T-helper 2 cell treated with Interferon-gamma antibody and Interleukin-4, amounts not matched to agents 100 ng/mL and 5 ng/mL, for 36 hours (primary cell): ENCODE results near the gene KCNG4. TPM values are rescaled to one million over a fixed set of nuclear protein-coding genes. Genes with fewer than 3 reads are reported as not detected.
"Not testable (repeated sequence)": the region's sequence is repeated elsewhere in the genome, so short reads cannot be mapped to it uniquely, and the experiment has no call there.

Source experiments
- intact Hi-C: fragments of 100-400 bp; cut with micrococcal nuclease; formaldehyde crosslinking; loops from one replicate; pipeline ENCODE4 v1.15.1; 2023
- total RNA-seq: library from RNA; stranded (reverse); gene quantifications from 2 replicates; pipeline ENCODE4 v1.2.3, GENCODE V29; 2022

The KCNG4 gene
- total RNA-seq, 1 donor from 2014 or later: not detected

DNA sequence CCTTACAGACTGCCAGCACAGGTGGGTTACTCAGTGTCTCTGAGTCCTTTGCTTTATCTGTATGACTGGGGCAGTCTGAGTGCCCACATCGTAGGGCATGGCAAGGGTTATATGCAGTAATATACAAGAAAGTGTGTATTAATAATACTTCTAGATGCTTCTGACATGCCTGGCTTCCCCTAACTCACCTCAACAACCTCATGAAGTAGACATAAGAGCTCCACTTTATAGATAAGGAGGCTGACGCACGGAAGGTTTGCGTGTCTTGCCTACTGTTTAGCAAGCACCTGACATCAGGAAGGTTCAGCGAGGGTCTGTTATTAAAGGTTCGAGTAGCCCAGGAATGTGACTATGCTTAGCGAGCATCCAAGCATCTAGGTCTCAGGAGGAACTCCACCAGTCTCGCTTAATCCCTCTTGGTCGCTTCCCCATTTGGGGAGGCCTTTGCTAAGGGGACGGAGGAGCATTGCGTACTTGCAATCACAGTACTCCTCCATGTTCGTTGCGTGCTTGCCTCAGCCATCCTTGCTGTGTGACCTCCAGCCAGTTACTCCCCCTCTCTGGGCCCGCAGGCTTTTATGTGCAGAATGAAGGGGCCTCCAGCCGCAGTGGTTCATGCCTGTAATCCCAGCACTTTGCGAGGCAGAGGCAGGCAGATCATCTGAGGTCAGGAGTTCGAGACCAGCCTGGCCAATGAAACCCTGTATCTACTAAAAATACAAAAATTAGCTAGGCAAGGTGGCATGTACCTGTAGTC, 1.6 kb downstream of the KCNG4 start:
- intact Hi-C loops: no loop called here

DNA sequence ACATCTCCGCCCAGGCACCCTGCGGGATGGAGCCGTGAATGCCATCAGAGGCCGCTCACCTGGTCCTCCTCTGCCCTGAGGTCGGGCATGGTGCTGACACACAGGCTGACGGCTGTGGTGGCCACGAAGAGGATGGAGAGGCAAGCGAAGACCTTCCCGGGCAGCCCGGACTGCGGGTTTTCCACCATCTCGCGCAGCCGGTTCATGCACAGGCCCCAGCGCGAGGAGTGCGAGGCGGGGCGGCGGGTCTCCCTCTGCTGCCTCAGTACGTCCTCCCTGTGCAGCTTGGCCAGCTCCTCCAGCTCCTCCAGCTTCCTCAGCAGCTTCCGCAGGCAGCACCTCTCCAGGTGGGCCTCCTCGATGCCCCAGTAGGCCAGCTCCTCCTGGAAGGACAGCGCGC, 3.1 kb downstream of the KCNG4 start:
- intact Hi-C loops: no loop called here

DNA sequence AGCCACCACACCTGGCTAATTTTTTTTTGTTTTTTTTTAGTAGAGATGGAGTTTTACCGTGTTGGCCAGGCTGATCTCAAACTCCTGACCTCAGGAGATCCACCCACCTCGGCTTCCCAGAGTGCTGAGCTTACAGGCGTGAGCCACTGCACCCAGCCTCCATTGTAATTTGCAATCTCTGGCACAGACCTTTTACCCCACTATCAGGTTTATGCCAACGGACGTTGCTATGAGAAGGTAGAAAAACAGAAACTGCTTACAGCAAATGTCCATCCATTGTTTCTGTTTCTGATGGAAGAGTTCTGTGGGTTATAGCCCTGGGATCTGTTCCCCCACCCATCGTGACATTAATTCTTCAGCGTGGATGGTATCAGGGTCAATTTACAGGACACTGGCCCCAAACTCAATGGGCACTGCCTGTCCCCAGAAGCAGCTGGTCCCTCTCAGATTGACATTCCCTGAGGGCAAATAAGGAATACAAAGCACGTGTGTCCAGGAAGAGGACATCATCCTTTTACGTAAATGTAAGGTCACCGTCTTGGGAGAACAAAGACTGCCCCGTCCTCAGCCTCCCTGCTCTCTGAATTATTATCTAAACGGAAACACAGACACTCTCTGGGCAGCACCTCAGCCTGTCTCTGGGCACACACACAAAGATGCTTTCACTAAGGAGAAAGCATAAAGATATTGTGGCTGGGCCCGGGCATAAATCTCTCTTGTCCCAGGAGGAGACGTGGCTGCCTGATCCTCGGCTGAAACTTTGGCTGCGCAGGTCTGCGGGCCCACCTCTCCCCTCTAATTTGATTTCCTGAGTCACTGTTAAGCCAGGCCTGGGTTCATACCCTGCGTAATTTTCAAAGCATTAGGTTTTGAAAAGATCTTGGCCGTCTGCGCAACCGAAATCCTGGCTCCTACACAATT, 5.2 kb downstream of the KCNG4 start:
- intact Hi-C loops: no loop called here

DNA sequence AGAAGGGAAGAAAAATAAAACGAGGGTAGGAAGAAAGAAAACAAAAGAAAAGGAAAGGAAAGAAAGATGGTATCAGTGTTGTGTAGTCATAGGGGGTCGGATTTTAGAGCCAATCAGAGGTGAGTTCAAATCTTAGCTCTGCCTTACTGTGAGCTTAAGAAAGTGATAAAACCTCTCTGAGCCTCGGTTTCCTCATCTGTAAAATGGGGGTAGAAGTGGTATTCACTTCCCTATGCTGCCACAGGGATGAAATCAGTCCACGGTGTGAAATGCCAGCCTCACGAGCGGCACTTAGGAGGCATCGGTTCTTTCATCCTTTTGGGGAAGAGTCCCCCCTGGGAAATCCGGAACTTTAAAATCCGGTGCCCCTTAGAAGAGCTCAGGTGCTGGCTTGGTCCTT, 6.1 kb downstream of the KCNG4 start:
- intact Hi-C loops: no loop called here

DNA sequence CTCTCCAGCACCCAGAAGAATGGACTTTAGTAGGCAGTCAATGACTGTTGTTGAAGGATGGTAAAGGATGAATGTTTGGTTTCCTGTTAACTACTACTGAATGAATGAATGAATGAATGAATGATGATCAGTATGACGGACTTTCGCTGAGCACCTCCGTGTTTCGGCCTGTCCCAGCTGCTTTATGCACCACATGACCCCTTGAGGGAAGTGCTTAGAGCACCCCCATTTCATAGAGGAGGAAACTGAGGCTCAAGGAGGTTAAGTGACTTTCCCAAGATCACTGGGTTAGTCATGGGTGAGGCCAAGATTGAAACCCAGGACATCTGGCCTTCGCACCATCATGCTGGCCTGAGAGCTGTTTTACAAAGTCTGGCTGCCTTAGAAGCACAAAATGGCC, 6.8 kb downstream of the KCNG4 start:
- intact Hi-C loops: no loop called here

DNA sequence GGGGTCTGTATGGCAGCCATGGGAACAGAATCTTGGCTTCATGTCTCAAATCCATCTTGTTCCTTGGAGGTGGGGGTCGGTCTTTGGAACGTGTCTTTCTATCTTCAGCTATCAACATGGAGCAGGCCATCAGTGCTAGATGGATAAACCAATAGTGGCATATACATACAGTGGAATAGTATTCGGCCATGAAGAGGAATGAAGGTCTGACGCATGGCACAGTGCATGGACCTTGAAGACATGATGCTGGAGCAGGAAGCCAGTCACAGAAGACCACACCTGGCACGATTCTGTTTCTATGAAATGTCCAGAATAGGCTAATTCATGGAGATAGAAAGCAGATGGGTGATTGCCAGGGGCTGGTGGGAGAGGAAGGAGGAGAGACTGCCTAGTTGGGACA, 7.8 kb downstream of the KCNG4 start:
- intact Hi-C loops: no loop called here

DNA sequence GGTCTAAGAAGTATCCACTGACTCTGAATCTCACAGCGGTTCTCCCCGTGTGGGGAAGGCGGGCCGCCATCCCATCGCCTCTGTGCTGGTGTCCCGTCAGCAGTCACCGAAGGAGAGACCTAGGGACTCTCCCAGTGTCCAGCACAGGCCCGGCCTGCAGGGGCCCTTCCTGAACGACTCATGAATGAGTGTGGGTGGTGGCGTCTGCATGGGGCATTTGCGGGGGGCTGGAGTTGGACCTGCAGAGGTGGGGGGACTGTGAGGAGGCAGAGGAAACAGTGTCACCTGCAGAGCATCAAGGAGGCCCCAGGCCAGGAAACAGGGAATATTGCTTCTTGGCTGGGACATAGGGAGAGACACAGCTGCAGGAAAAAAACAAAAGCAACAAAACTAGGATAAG, 10.3 kb downstream of the KCNG4 start:
- intact Hi-C loops: no loop called here

DNA sequence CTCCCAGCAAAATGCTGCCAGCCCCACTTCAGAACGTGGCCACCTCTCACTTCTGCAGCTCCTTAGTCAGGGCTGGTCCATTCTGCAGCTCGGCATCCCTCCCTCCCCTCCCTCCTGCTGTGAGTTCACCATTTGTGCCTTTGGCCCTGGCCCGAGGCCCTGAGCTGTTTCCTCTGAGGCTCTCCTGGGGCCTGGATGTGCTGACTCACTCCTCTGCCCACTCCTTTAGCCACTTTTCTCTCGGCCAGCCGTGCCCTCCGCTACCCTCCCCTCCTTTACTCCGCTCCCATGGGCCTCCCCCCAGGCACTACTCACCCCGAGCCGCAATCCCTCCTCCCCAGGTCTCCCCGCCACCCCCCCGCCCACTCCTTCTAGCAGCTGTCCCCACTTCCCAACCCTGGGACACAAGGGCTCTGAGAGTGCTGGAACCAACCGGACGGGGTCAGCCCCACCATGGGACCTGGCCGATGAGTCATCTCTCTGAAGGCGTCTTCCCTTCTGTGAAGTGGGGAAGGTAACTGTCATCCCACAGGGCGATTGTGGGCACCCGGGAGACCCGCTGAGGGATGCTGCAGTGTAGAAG, 11.5 kb downstream of the KCNG4 start:
- intact Hi-C loops: no loop called here

DNA sequence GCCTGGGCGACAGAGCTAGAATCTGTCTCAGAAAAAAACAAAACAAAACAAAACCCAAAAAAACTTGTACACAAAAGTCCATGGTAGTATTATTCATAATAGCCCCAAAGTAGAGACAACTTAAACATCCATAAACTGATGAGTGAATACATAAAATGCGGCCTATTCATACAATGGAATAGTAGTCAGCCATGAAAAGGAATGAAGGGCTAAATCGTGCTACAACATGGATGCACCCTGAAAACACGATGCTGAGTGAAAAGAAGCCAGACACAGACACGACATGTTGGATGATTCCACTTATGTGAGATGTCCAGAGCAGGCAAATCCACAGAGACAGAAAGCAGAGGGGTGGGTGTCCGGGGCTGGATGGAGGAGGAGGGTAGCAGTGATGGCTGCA, 12.3 kb downstream of the KCNG4 start:
- intact Hi-C loops: no loop called here

DNA sequence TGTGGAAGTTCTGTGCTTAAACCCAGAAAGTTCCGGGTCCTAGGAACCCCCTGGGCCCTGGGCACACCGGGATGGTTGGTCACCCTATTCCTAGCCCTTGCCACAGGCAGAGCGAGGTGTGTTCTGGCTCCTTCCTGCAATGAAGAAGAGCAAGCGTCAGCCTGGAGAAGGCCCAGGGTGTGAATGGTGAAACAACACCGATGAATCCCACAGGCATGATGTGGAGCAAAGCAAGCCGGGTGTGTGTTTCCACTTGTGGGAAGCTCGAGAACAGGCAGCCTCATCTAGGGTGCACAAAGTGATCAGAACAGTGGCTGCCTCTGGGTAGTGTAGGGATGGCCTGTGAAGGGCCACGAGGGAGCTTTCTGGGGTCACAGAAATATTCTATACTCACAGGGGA, 13.8 kb downstream of the KCNG4 start:
- intact Hi-C loops: no loop called here

DNA sequence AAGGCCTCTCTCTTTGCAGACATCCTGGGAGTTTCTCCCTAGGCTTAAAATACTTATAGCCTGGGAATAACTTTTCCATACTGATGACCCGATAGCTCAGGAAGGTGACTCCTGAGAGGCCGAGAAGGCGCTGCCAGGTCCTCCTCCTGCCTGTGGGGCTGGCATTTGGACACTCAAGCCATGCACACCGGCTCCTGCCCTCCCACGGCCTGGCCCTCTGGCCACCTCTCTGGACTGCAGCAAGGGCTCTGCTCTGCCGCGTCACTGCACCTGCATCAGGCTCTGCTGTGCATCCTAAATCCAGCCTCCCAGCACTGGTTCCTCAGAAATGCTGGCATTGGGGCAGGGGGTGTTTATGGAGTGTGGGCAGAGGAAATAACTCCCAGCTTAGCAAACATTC, 14.2 kb downstream of the KCNG4 start:
- intact Hi-C loops: no loop called here

DNA sequence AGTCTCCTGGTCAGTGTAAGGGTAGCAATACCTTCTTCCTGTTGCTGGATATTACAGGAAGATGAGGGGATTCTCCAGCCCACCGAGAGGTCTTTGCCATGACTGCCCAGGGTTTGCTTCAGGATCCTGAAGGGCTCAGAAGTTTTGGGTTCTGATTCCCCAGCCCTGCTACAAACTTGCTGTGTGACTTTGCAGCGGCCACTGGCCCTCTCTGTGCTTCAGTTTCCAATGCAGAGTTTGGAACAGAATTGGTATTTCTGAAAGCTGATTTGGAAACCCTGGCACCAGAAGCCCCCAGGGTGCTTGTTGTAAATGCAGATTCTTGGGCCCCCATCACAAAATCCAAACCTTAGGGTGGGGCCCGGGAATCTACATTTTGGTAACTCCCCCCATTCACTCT, 14.7 kb downstream of the KCNG4 start:
- intact Hi-C loops: no loop called here

DNA sequence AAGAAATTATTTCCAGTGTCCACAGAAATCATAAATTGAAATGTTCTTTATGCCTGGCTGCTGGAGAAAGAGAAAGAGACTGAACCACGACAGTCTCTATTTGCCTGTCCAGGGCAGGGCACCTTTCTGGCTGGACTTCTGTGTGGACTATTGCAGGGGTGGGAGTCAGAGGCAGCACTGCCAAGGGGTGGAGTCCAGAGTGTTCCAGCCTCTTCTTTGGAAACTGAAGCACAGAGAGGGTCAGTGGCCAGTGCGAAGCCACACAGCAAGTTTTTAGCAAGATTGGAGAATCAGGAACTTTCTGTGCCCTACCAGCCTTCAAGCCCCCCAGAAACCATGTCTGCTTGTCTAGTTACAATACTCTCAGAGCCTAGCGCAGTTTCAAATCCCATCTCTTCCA, 15.3 kb downstream of the KCNG4 start:
- intact Hi-C loops: no loop called here

DNA sequence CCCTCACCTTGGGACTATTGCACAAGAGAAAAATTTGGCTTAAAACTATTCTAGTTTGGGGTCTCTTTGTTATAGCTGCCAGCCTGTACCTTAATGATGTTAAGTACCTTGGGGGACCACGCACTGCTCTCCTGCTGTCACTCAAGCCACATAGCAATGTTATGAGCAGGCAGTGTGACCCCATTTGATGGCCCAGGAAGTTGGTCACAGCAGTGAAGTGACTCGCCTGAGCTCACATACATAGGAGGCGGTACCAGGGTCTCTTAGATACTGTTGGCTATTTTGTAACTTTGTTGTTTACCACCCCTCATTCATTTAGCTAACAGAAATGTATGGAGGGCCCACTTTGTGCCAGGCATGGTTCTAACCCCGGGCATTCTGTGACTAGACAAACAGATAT, 16.4 kb downstream of the KCNG4 start:
- intact Hi-C loops: no loop called here

DNA sequence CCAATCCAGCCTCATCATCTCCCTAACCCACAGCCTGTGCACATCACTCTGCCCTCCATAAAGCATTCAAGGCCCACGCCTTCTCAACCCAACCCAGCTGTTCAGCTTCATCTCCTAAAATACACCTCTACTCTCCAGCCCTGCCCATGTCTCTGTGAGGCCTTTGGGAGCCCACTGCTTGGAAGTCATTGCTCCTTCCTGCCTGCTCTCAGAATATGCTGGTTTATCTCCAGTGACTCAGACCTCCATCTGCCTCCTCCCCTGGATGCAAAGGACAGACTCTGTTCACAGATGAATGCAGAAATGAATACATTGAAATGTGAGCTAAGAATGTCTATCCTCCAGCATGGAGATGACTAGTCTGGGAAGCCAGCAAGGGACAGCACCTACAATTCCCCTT, 19.0 kb downstream of the KCNG4 start:
- intact Hi-C loops: no loop called here

DNA sequence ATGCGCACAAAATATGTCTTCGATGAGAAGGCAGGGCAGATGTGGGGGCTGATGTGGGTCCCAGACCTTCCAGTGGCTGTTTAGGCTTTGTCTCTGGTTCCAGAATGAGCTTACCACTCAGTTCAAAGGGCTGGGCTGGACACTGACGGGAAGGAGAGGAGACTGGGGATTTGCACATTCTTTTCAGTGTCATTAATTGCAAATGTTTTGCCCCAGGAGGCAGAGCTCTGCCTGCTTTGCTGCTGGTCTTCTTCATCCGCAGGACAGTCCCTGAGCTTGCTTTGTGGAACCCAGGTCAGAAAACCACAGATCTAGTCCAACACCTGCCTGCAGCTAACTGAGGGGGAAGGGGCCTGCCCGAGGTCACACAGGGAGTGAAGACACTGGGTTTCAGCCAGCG, 20.9 kb downstream of the KCNG4 start:
- intact Hi-C loops: no loop called here

DNA sequence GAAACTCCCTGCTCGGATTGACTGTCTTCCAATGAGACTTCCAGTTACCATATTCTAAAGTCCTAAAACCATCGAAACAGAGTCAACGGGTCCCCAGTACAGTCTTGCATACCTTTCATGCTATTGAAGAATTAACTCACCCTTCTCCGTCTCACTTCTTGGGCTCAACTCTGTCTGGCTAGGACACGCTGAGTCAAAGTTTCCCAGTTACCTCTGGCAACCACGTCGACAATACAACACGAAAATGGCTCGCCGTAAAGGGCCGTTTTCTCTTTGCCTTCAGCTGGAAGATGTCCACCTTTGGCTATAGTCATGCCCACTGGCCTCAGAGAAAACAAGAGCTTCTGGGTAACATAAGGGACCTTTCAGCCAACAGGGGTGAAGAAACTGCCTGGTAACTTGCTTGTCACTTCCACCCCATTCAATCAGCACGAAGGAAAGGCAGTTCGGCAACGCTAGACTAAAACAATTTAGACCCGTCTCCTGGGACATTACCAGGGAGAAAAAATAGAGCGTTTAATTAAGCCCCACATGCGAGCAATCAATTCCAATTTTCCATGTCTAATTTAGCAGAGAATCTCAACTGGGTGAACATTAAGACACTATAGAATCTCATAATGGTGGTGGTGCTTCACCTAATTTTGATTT, 21.5 kb downstream of the KCNG4 start:
- intact Hi-C loops: no loop called here

DNA sequence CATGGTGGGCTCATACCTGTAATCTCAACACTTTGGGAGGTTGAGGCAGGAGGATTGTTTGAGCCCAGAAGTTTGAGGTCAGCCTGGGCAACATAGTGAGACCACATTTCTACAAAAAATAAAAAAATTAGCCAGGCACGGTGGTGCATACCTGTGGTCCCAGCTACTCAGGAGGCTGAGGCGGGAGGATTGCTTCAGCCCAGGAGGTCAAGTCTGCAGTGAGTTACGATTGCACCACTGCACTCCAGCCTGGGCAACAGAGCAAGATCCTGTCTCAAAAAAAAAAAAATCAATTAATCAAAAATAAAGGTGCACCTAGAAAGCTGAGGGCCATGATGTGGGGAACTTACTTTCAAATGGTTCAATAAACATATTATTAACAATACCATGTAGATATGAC, 23.7 kb downstream of the KCNG4 start:
- intact Hi-C loops: not testable (repeated sequence)

DNA sequence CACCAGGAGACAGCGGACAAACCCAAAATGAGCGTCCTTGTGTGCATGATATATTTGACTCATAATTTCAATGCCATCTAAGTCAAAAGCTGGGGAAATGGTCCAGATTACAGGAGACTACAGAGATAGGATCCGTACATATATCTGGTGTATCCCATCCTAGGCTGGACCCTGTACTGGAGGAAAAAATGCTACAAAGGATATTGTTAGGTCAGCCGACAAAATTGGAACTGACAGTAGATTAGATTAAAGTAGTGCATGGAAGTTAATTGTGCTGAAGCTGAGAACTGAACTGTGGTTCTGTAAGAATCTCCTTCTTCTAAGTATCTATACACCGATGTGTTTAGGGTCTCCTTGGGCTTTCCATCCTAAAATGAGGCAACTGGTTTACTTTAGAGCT, 24.3 kb downstream of the KCNG4 start:
- intact Hi-C loops: no loop called here

DNA sequence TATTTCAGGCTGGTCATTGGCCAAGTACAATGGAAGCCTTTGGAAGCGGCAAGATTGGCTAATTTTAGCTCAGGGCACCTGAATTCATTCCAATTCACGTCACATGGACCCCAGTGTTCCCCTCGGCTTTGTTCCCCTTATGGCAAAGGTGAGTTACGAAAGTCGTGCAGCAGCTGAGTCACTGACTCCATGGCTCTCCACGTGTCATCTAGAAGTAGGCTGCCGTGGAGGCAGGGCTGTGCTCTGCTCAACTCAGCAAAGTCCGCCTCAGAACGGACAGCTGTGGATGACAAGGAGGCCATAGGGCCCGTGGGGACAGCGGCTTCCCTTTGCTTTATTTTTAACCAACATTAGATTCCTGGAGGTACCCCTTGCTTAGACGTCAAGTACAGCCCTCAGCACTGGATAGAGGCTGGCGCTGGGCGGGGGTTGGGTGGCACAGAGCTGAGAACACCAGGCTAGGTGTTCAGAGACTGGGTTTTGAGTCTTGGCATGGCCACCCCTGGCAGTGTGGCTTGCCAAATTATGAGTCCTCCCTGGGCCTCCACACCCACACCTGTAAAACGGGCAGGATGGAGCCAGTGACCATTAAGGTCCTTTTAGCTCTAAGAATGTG, 25.3 kb downstream of the KCNG4 start:
- intact Hi-C loops: no loop called here

DNA sequence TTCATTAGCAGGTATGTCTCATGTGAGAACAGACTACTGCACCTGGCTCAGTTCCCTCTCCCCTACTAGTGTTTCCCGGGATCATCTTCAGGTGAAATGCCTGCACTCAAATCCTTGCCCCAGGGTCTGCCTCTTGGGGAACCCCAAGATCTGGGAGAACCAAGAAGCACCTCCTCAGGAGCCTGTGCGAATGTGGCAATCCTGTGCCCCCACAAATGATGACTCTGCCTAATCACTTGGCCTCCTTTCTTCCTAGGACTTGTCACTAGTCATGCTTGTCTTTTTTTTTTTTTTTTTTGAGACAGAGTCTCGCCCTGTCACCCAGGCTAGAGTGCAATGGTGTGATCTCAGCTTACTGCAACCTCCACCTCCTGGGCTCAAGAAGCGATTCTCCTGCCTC, 27.2 kb downstream of the KCNG4 start:
- intact Hi-C loops: no loop called here
